A549 (cell line): Measurements from ENCODE around the gene PLCZ1. TPM values are rescaled to one million over a fixed set of nuclear protein-coding genes. Genes with fewer than 3 reads are reported as not detected.

ENCODE experiments used
- ATAC-seq, 2 experiments: fragments of 200-7000 bp in 1 of 2; fragments of >200 bp in 1 of 2; cut with Nextera tagmentation in 1 of 2; cut with Tn5 transposase in 1 of 2; 3 replicates each; pipeline versions ENCODE4 v1.8.0 to v1.9.1; 2018 to 2020; ENCODE audit warnings: mild to moderate bottlenecking in 1 of 2, moderate library complexity in 1 of 2
- CTCF ChIA-PET: fragments of 300-600 bp; sonication (Branson Sonifier 250); formaldehyde crosslinking; extraction: SDS; loops from one replicate; lab custom pipeline; 2021; ENCODE audit warnings: antibody characterized with exemption, inconsistent platforms; lab: Yijun Ruan, JAX
- POLR2A ChIA-PET: fragments of 350-600 bp; formaldehyde crosslinking; extraction: SDS; loops from one replicate; lab custom pipeline; 2021; ENCODE audit warnings: antibody characterized with exemption, inconsistent platforms; lab: Yijun Ruan, JAX
- DNase-seq, 2 experiments: peaks; one replicate each; pipeline versions ENCODE4 v3.0.0 to v3.0.0-alpha.2; 2011 to 2016; ENCODE audit warnings: low read depth in 1 of 2, low spot score in 1 of 2
- FAIRE-seq: peaks from 2 replicates; lab custom pipeline; 2011; peaks lifted over from hg19 to GRCh38; lab: Jason Lieb, UNC
- H3K27ac ChIP-seq, 2 experiments: fragments of >200 bp; sonication (Bioruptor Twin); formaldehyde crosslinking; 3 replicates each; pipeline ENCODE4 v1.5.1; 2016 to 2017
- H3K4me1 ChIP-seq: fragments of >200 bp; sonication (Bioruptor Twin); formaldehyde crosslinking; 3 replicates; pipeline ENCODE4 v1.6.1; 2016
- H3K4me2 ChIP-seq: fragments of >200 bp; sonication (Bioruptor Twin); formaldehyde crosslinking; 3 replicates; pipeline ENCODE4 v1.6.1; 2016
- H3K4me3 ChIP-seq: fragments of >200 bp; sonication (Bioruptor Twin); formaldehyde crosslinking; 3 replicates; pipeline ENCODE4 v1.5.1; 2016
- H3K9me3 ChIP-seq: fragments of >200 bp; sonication (Bioruptor Twin); formaldehyde crosslinking; 3 replicates; pipeline ENCODE4 v1.6.1; 2016
- BHLHE40 ChIP-seq: IDR thresholded peaks from 2 replicates; pipeline ENCODE4 v1.6.1; 2012; ENCODE audit warnings: low read depth, low read length, inconsistent platforms
- CEBPB ChIP-seq, 2 experiments: fragments of >200 bp in 1 of 2; sonication (Bioruptor Twin) in 1 of 2; formaldehyde crosslinking in 1 of 2; IDR thresholded peaks; 2 replicates each; pipeline ENCODE4 v1.6.1; 2012 to 2016
- EHF ChIP-seq: fragments of 250-450 bp; sonication (Bioruptor Pico); IDR thresholded peaks from 2 replicates; pipeline ENCODE4 v1.5.0; 2020; ENCODE audit warnings: mild to moderate bottlenecking
- FOXS1 ChIP-seq: fragments of 250-450 bp; sonication (Bioruptor Pico); IDR thresholded peaks from 2 replicates; pipeline ENCODE4 v1.5.0; 2020; ENCODE audit warnings: mild to moderate bottlenecking, moderate library complexity
- HDAC2 ChIP-seq: fragments of 200-600 bp; sonication (generic); IDR thresholded peaks from 2 replicates; pipeline ENCODE4 v1.6.1; 2016
- HOXA7 ChIP-seq: fragments of 250-450 bp; sonication (Bioruptor Pico); IDR thresholded peaks from 2 replicates; pipeline ENCODE4 v1.5.0; 2020; ENCODE audit warnings: mild to moderate bottlenecking, moderate library complexity
- HOXB13 ChIP-seq: fragments of 250-450 bp; sonication (Bioruptor Pico); IDR thresholded peaks from 2 replicates; pipeline ENCODE4 v1.5.0; 2020; ENCODE audit warnings: low read depth, mild to moderate bottlenecking, moderate library complexity
- HOXB5 ChIP-seq: fragments of 250-450 bp; sonication (Bioruptor Pico); IDR thresholded peaks from 2 replicates; pipeline ENCODE4 v1.5.0; 2020; ENCODE audit warnings: mild to moderate bottlenecking, moderate library complexity
- JUN ChIP-seq, 2 experiments: fragments of >200 bp; sonication (Bioruptor Twin); formaldehyde crosslinking; IDR thresholded peaks; 2 replicates in 1 of 2; 3 replicates in 1 of 2; pipeline ENCODE4 v1.6.1; 2016 to 2017
- KDM1A ChIP-seq: fragments of 200-600 bp; sonication (generic); IDR thresholded peaks from 2 replicates; pipeline ENCODE4 v1.6.1; 2016; ENCODE audit warnings: low read depth, mild to moderate bottlenecking
- KDM5A ChIP-seq: fragments of 200-600 bp; sonication (generic); IDR thresholded peaks from 2 replicates; pipeline ENCODE4 v1.6.1; 2016; ENCODE audit warnings: antibody characterized with exemption, mild to moderate bottlenecking
- MAZ ChIP-seq: fragments of 150-350 bp; IDR thresholded peaks from 2 replicates; pipeline ENCODE4 v1.6.1; 2014; ENCODE audit warnings: antibody characterized with exemption, low read depth, low read length, borderline replicate concordance
- NPAS2 ChIP-seq: fragments of 250-450 bp; sonication (Bioruptor Pico); IDR thresholded peaks from 2 replicates; pipeline ENCODE4 v1.8.0; 2022; ENCODE audit warnings: mild to moderate bottlenecking, moderate library complexity, borderline replicate concordance
- POLR2A ChIP-seq: IDR thresholded peaks from 2 replicates; pipeline ENCODE4 v1.6.1; 2012; ENCODE audit warnings: mild to moderate bottlenecking, low read length
- RARB ChIP-seq: fragments of 250-450 bp; sonication (Bioruptor Pico); IDR thresholded peaks from 2 replicates; pipeline ENCODE4 v1.8.0; 2021; ENCODE audit warnings: mild to moderate bottlenecking, moderate library complexity
- RCOR1 ChIP-seq: fragments of 150-350 bp; IDR thresholded peaks from 2 replicates; pipeline ENCODE4 v1.6.1; 2014; ENCODE audit warnings: antibody characterized with exemption, low read length, low read depth
- TFCP2L1 ChIP-seq: fragments of 250-450 bp; sonication (Bioruptor Pico); IDR thresholded peaks from 2 replicates; pipeline ENCODE4 v1.5.0; 2021; ENCODE audit warnings: mild to moderate bottlenecking
- ZFP36 ChIP-seq: fragments of 450-650 bp; IDR thresholded peaks from 2 replicates; pipeline ENCODE4 v1.6.1; 2014; ENCODE audit warnings: borderline replicate concordance; ENCODE audit not compliant: partially characterized antibody
- WGBS: methylation state at CpG from one replicate; pipeline ENCODE4 v1.1.6; 2017; ENCODE audit errors: missing lambda C conversion rate; 5-methylcytosine and 5-hydroxymethylcytosine counted together
- polyA plus RNA-seq, 4 experiments: library from polyadenylated mRNA; depleted of rRNA in 3 of 4; stranded (reverse); fragments of >200 nt; fragmentation: RNase III in 1 of 4; extraction: RNeasy Plus Mini Kit Qiagen cat#74134 plus additional on column Dnase treatment in 1 of 4; gene quantifications; 2 replicates in 3 of 4; 3 replicates in 1 of 4; pipeline ENCODE4 v1.2.3, GENCODE V29; 2011 to 2017
- TF ChIP-seq, protein P1 (sequence below): fragments of 450-650 bp; IDR thresholded peaks from 2 replicates; pipeline ENCODE4 v1.6.1; 2014; ENCODE audit warnings: antibody characterized with exemption
- TF ChIP-seq, protein P2 (sequence below): IDR thresholded peaks from 2 replicates; pipeline ENCODE4 v1.6.1; 2012
- TF ChIP-seq, protein P3 (sequence below): fragments of >200 bp; sonication (Bioruptor Twin); formaldehyde crosslinking; IDR thresholded peaks from 3 replicates; pipeline ENCODE4 v1.6.1; 2016
- TF ChIP-seq, protein P4 (sequence below): fragments of >200 bp; sonication (Bioruptor Twin); formaldehyde crosslinking; IDR thresholded peaks from 2 replicates; pipeline ENCODE4 v1.6.1; 2016
- TF ChIP-seq, protein P5 (sequence below): fragments of 250-450 bp; sonication (Bioruptor Pico); IDR thresholded peaks from 2 replicates; pipeline ENCODE4 v1.5.0; 2021; ENCODE audit warnings: mild to moderate bottlenecking, moderate library complexity, borderline replicate concordance
- TF ChIP-seq, protein P6 (sequence below): fragments of 150-350 bp; IDR thresholded peaks from 2 replicates; pipeline ENCODE4 v1.6.1; 2014; ENCODE audit warnings: low read depth, mild to moderate bottlenecking, low read length

Gene PLCZ1
- polyA plus RNA-seq, 2 of the 4 experiments (the other 2 are of a cell fraction) = not detected

DNA sequence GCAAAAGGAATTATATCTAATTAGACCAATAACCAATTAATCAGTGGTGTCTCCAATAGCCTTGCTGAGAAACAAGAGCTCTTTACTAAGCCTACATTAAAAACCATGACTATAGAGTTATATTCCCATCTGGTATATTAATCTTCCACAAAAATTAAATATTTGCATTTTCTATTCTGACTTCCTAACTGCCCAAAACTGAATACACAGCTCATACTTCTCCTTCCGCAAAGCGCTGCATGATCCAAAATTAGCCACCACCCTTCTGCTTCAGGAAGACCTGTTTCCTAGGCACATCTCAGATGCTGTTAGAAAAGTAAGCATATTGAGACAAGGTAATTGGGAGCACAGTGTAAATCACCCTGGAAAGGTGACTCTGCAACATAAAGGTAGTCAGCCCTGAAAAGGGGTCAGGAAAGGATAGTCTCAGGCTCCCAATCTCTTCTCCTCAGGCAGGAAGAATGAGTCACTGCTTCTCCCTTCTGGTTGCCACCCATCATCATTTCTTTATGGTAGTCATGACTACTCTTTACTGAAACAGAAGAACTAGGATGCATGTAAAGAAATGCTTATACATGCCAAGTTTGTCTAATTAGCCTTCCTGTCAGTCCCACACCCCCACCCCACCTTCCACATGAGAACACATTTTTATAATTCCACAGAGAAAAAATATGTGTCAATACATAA lies 54.3 kb downstream of the PLCZ1 start:
- no peak overlapping the region for H3K4me2 ChIP-seq
- 95% methylated on average over 2 of the region's 2 CpGs for WGBS
- FAIRE-seq (no peak), DNase-seq (no peak), ATAC-seq (no peak)
- no peak for TF ChIP-seq FOXS1 (CRISPR knock-in tag)
- TF ChIP-seq, protein P1, sequence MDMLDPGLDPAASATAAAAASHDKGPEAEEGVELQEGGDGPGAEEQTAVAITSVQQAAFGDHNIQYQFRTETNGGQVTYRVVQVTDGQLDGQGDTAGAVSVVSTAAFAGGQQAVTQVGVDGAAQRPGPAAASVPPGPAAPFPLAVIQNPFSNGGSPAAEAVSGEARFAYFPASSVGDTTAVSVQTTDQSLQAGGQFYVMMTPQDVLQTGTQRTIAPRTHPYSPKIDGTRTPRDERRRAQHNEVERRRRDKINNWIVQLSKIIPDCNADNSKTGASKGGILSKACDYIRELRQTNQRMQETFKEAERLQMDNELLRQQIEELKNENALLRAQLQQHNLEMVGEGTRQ = no peak
- TF ChIP-seq HOXB5 (CRISPR knock-in tag) = no peak
- TF ChIP-seq KDM5A = no peak
- TF ChIP-seq HDAC2 = no peak
- TF ChIP-seq MAZ = no peak
- TF ChIP-seq RARB (CRISPR knock-in tag) = no peak
- TF ChIP-seq HOXB13 (CRISPR knock-in tag) = no peak
- TF ChIP-seq KDM1A = no peak
- TF ChIP-seq RCOR1 = no peak
- TF ChIP-seq, protein P2, sequence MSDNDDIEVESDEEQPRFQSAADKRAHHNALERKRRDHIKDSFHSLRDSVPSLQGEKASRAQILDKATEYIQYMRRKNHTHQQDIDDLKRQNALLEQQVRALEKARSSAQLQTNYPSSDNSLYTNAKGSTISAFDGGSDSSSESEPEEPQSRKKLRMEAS = no peak
- no peak for TF ChIP-seq HOXA7 (CRISPR knock-in tag)
- TF ChIP-seq, protein P3, sequence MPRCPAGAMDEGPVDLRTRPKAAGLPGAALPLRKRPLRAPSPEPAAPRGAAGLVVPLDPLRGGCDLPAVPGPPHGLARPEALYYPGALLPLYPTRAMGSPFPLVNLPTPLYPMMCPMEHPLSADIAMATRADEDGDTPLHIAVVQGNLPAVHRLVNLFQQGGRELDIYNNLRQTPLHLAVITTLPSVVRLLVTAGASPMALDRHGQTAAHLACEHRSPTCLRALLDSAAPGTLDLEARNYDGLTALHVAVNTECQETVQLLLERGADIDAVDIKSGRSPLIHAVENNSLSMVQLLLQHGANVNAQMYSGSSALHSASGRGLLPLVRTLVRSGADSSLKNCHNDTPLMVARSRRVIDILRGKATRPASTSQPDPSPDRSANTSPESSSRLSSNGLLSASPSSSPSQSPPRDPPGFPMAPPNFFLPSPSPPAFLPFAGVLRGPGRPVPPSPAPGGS = no peak
- TF ChIP-seq TFCP2L1 (CRISPR knock-in tag) = no peak
- TF ChIP-seq JUN (IDR thresholded peaks at IDR 0.05) = no peak
- TF ChIP-seq, protein P4, sequence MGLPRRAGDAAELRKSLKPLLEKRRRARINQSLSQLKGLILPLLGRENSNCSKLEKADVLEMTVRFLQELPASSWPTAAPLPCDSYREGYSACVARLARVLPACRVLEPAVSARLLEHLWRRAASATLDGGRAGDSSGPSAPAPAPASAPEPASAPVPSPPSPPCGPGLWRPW = no peak
- no peaks in the 10 kb centered on the region for H3K9me3 ChIP-seq
- CTCF ChIA-PET = interaction anchor here (0.9 kb wide), 1 partner anchor 26 kb away, joined by 3 read pairs; no protein-coding TSS in a partner anchor
- H3K27ac ChIP-seq = no peak overlapping the region
- POLR2A ChIA-PET = no interaction called here
- no peak overlapping the region for H3K4me3 ChIP-seq
- no peaks in the 10 kb centered on the region for H3K4me1 ChIP-seq

DNA sequence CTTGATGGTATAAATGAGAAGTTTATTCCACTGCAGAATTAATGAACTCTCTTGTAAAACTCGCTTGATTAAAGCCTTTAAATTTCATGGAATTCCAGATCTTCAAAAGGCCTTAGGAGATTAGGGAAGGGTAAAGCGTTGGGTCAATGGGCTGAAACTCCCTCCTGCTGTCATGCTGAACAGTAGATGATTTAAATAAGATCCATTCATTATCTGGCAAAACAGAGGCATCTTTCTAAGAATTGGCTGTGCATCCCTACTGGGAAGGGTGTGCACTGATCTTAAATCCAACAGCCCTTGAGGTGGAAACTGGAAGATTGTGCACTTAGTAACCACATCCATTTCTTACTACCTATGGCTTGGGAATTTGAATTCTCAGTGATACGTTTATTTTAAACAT lies 56.0 kb downstream of the PLCZ1 start:
- Histone ChIP-seq H3K4me1 (no peaks in the 10 kb centered on the region), H3K27ac (no peak overlapping the region), H3K9me3 (no peaks in the 10 kb centered on the region), H3K4me2 (no peak overlapping the region), H3K4me3 (no peak overlapping the region)
- CTCF ChIA-PET = no interaction called here
- POLR2A ChIA-PET = no interaction called here
- FAIRE-seq = no peak
- ATAC-seq = no peak
- 14% methylated on average over 3 of the region's 3 CpGs for WGBS
- DNase-seq = no peak
- TF ChIP-seq BHLHE40 (no peak), NPAS2 (CRISPR knock-in tag) (no peak), CEBPB (IDR thresholded peaks at IDR 0.05) (no peak), HOXA7 (CRISPR knock-in tag) (no peak), ZFP36 (no peak), POLR2A (no peak), KDM5A (no peak), EHF (CRISPR knock-in tag) (no peak), JUN (IDR thresholded peaks at IDR 0.05) (no peak)
- TF ChIP-seq, protein P5, sequence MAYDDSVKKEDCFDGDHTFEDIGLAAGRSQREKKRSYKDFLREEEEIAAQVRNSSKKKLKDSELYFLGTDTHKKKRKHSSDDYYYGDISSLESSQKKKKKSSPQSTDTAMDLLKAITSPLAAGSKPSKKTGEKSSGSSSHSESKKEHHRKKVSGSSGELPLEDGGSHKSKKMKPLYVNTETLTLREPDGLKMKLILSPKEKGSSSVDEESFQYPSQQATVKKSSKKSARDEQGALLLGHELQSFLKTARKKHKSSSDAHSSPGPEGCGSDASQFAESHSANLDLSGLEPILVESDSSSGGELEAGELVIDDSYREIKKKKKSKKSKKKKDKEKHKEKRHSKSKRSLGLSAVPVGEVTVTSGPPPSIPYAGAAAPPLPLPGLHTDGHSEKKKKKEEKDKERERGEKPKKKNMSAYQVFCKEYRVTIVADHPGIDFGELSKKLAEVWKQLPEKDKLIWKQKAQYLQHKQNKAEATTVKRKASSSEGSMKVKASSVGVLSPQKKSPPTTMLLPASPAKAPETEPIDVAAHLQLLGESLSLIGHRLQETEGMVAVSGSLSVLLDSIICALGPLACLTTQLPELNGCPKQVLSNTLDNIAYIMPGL (CRISPR knock-in tag) = no peak
- TF ChIP-seq, protein P2 = no peak
- TF ChIP-seq, protein P6, sequence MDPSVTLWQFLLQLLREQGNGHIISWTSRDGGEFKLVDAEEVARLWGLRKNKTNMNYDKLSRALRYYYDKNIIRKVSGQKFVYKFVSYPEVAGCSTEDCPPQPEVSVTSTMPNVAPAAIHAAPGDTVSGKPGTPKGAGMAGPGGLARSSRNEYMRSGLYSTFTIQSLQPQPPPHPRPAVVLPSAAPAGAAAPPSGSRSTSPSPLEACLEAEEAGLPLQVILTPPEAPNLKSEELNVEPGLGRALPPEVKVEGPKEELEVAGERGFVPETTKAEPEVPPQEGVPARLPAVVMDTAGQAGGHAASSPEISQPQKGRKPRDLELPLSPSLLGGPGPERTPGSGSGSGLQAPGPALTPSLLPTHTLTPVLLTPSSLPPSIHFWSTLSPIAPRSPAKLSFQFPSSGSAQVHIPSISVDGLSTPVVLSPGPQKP = no peak
